SK-N-SH treated with all-trans-retinoic acid at 6 μM for 48 hours (cell line): ENCODE measurements around the gene TAF5L.

Experiments used
- CREB5 ChIP-seq: fragments of 250-450 bp; sonication (Bioruptor Pico); IDR thresholded peaks from 2 replicates; pipeline ENCODE4 v1.5.1; 2020; ENCODE audit warnings: low read depth, mild to moderate bottlenecking, moderate library complexity
- CSDC2 ChIP-seq: fragments of 250-450 bp; sonication (Bioruptor Pico); IDR thresholded peaks from 2 replicates; pipeline ENCODE4 v1.5.0; 2020; ENCODE audit warnings: mild to moderate bottlenecking, moderate library complexity
- GLIS3 ChIP-seq: fragments of 250-450 bp; sonication (Bioruptor Pico); IDR thresholded peaks from 2 replicates; pipeline ENCODE4 v1.5.0; 2020; ENCODE audit warnings: mild to moderate bottlenecking, moderate library complexity
- OSR1 ChIP-seq: fragments of 250-450 bp; sonication (Bioruptor Pico); IDR thresholded peaks from 2 replicates; pipeline ENCODE4 v1.8.0; 2022; ENCODE audit warnings: moderate library complexity, mild to moderate bottlenecking, inconsistent platforms
- PATZ1 ChIP-seq: fragments of 250-450 bp; sonication (Bioruptor Pico); IDR thresholded peaks from 2 replicates; pipeline ENCODE4 v1.8.0; 2020; ENCODE audit warnings: mild to moderate bottlenecking, moderate library complexity, borderline replicate concordance
- RARB ChIP-seq: fragments of 250-450 bp; sonication (Bioruptor Pico); IDR thresholded peaks from 2 replicates; pipeline ENCODE4 v1.8.0; 2021; ENCODE audit warnings: mild to moderate bottlenecking, moderate library complexity
- ZFP3 ChIP-seq: fragments of 250-450 bp; sonication (Bioruptor Pico); IDR thresholded peaks from 2 replicates; pipeline ENCODE4 v1.5.0; 2020; ENCODE audit warnings: mild to moderate bottlenecking, moderate library complexity
- ZNF565 ChIP-seq: fragments of 450-650 bp; formaldehyde crosslinking; conservative IDR thresholded peaks from 2 replicates; pipeline ENCODE4 v1.5.0; 2020; ENCODE audit warnings: low read depth, mild to moderate bottlenecking, moderate library complexity
- ZNF70 ChIP-seq: fragments of 450-650 bp; formaldehyde crosslinking; IDR thresholded peaks from 2 replicates; pipeline ENCODE4 v1.5.0; 2020; ENCODE audit warnings: mild to moderate bottlenecking, moderate library complexity
- ZNF8 ChIP-seq: fragments of 450-650 bp; formaldehyde crosslinking; IDR thresholded peaks from 2 replicates; pipeline ENCODE4 v1.5.0; 2020; ENCODE audit warnings: mild to moderate bottlenecking, moderate library complexity

GRCh38 chr1:229619002-229619401, 6.9 kb downstream of the TAF5L start:
- TF ChIP-seq RARB (CRISPR knock-in tag) (no peak), CREB5 (CRISPR knock-in tag) (no peak), ZNF8 (CRISPR knock-in tag) (no peak), ZNF565 (CRISPR knock-in tag) (no peak), ZNF70 (no peak), OSR1 (CRISPR knock-in tag) (no peak), ZFP3 (CRISPR knock-in tag) (no peak), PATZ1 (CRISPR knock-in tag) (no peak), GLIS3 (CRISPR knock-in tag) (no peak), CSDC2 (CRISPR knock-in tag) (no peak)
